Measurements from ENCODE around the gene MYO9A.

Gene MYO9A

GRCh38 chr15:71813723-71814470, 304.1 kb downstream of the MYO9A start:
- peak in 1 of 10 donors; percentile 73 for DNase-seq
- intact Hi-C loops (cut with DNase I) = no loop called here

GRCh38 chr15:71812966-71813722, 304.8 kb downstream of the MYO9A start:
- peak in 2 of 10 donors; percentile 67 to 84 for DNase-seq
- intact Hi-C loops (cut with DNase I) = no loop called here

GRCh38 chr15:71811752-71812735, 305.9 kb downstream of the MYO9A start:
- intact Hi-C loops (cut with DNase I) = no loop called here
- DNase-seq = peak in 1 of 10 donors; percentile 70

DNA sequence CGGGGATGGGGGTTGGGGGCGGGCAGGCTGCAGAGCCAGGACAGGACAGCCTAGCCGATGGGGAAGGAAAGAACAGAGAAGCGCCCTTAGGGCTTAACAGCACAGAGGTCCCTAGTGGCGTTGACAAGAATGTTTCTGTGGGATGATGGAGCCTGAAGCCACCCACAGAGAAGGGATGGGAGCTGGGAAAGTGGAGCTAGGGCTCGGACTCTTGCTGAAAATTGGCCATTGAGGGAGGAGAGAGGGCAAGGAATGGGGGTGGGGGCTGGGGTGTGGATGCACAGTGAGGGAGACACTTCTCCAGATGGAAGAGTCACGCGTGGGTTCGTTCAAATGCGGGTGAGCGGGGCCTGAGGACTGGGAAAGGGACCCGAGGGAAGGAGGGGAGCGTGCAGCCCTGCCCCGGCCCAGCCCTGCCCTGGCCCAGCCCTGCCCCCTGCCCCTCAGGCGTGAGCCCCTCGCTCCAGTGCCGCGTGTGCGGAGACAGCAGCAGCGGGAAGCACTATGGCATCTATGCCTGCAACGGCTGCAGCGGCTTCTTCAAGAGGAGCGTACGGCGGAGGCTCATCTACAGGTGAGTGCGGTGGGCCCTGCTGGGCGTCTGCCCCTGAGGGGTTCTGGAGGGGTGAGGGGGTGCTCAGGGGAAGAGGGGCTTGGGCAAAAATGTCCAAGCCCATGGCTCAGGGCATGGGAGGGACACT, 306.8 kb downstream of the MYO9A start:
- intact Hi-C loops (cut with DNase I) = no loop called here
- DNase-seq = no peak

DNA sequence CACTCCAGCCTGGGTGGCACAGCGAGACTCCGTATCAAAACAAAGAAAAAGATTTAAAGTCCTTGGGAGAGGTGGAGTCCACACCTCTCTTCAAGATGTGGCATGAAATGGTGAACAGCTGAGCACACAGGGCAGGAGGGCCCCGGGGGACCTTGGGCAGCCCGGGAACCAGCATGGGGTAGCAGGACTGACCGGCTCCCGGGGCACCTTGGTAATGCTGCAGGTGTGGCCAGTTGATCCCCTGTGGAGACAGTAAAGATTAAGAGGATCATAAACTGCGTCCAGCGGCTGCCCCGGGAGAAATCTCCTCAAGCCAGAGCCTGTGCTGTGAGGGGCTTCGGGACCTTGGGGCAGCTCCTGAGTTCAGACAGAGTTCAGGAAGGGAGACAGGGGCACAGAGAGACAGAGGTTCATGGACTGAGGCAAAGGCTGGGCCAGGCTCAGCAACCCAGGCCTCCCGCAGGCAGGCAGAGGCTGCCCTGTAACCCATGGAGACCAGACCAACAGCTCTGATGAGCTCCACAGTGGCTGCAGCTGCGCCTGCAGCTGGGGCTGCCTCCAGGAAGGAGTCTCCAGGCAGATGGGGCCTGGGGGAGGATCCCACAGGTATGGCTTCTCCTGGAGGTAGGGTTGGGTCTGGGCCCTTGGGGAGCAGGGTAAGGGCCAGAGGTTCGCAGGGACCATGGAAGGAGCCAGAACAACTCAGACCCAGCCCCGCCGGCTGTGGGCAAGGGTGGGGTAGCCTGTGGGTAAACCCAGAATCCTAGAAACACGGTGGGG, 307.5 kb downstream of the MYO9A start, which contains the start of gene NR2E3:
TSS of gene NR2E3 (plus strand) at position 299 of the 780 bp plus-strand sequence. CDS start at position 489, 190 bp downstream.
- DNase-seq = no peak
- intact Hi-C loops (cut with DNase I) = no loop called here

DNA sequence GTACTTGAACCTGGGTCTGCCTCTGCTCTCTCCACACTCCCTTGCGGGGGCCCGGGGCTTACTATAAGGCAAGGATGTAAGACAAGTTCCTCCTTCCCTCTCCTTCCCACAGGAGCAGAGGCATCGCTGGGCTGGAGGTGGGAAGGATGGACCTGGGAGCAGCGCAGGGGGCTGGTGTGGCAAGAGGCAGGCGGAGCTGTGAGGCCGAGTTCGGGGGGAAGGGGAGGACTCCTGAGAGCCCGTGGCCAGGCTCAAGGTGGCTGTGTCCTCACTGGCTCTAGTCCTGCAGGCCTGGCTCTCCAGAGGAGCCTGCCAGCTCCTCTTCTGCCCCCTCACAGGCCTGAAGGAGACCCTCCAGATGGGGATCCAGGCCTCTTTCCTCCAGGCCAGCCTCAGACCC, 308.6 kb downstream of the MYO9A start:
- no peak for DNase-seq
- intact Hi-C loops (cut with DNase I) = loop anchor here (10.0 kb wide), 1 partner anchor 425 kb away; no protein-coding TSS in a partner anchor

DNA sequence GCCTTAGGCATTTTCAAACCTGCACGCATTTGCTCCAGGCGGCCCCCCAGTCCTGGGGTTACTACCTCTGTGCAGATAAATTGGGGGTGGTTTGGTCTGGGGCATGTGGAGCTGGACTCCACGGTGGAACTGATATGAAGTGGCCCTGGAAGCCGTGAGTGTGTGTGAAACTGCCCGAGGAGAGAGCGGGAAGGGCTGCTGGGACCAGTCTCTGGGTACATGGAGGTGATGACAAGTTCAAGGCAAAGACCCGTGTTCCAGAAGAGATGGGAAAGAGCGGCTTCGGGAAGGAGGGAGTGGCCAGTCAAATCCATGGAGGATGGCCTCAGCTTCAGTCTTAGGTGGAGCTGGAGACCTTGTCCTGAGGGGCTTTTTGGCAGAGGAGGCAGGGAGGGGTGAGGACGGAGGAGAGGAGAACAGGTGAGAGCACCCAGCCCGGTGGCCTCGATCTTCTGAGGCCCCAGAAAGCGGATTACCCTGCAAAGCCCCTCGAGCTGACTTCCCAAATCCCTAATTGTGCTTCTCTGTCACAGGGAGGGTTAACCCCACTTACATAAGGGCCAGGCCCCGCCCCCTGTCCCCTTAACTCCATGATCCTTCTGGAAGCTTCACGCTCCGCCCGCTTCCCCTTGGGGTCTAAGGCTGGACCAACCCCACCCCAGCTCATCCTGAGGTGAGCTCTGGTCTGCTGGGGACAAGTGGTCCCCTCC, 309.5 kb downstream of the MYO9A start:
- intact Hi-C loops (cut with DNase I) = loop anchor here (10.0 kb wide), 1 partner anchor 424 kb away; no protein-coding TSS in a partner anchor

GRCh38 chr15:71807691-71808091, 310.3 kb downstream of the MYO9A start:
- intact Hi-C loops (cut with DNase I) = loop anchor here (10.0 kb wide), 1 partner anchor 423 kb away; no protein-coding TSS in a partner anchor
- DNase-seq = peak in 1 of 10 donors; percentile 44

More for the DNA sequence above, 309.5 kb downstream of the MYO9A start:
- no peak for DNase-seq

- DNase-seq = peak in 1 of 10 donors; percentile 49
- intact Hi-C loops (cut with DNase I) = loop anchor here (10.0 kb wide), 1 partner anchor 422 kb away; no protein-coding TSS in a partner anchor
These were observed 310.8 kb downstream of the MYO9A start for GRCh38 chr15:71807125-71807629.

DNA sequence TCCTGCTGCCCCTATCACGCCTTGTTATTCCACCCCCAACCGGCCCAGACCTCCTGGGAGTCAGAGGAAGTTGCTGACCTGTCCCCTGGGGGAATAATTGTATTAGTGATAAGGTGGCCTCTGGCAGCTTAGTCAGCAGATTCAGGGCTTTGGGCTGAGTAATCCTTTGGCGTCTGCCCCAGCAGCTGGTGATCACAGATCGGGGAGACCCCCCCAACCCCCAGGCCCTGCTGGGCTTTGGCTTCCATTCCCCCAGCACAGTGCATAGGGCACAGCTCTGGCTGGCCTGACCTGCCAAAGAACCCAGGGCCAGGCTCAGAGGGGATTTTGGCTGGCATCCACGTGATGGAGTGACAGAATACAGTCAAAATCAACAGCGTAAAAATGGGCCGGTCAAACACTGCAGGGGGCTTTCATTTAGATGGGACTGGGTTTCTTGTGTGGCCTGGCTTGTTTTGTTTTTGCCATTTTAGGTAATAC, 311.5 kb downstream of the MYO9A start:
- DNase-seq = peak in 1 of 10 donors; percentile 54
- intact Hi-C loops (cut with DNase I) = loop anchor here (10.0 kb wide), 1 partner anchor 422 kb away; no protein-coding TSS in a partner anchor

GRCh38 chr15:71804695-71805470, 313.1 kb downstream of the MYO9A start:
- intact Hi-C loops (cut with DNase I) = loop anchor here (5.0 to 10.0 kb wide), 2 partner anchors 63 to 420 kb away; no protein-coding TSS in a partner anchor
- DNase-seq = peak in 1 of 10 donors; percentile 26

DNA sequence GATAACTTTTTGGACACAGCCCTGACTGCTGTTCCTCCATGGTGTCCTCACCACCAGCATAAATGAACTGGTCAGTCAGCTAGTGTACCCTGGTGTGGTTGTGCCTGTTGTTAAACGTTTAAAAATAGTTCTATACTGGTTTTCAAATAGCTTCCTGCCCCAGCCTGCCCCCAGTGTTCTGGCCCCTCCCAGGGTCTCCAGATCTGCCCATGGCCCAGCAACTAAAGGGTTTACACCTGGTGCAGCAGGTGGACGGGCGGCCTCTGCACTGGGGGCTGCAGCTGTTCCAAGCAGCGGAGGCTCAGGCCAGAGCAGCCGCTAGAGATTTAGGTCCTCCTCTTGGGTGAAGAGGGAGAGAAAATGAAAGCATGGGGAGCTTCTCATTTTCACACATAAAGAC, 313.7 kb downstream of the MYO9A start:
- intact Hi-C loops (cut with DNase I) = loop anchor here (5.0 to 10.0 kb wide), 2 partner anchors 62 to 419 kb away; no protein-coding TSS in a partner anchor
- DNase-seq = peak in 1 of 10 donors; percentile 38

GRCh38 chr15:71802770-71803169, 315.2 kb downstream of the MYO9A start:
- intact Hi-C loops (cut with DNase I) = loop anchor here (5.0 to 10.0 kb wide), 2 partner anchors 60 to 418 kb away; no protein-coding TSS in a partner anchor
- DNase-seq = peak in 1 of 10 donors; percentile 44

GRCh38 chr15:71801935-71802655, 315.9 kb downstream of the MYO9A start:
- intact Hi-C loops (cut with DNase I) = loop anchor here (2.0 to 10.0 kb wide), 3 partner anchors 60 to 417 kb away; no protein-coding TSS in a partner anchor
- peak in 1 of 10 donors; percentile 48 for DNase-seq
